Panc1 (cell line): Measurements from ENCODE around the gene ARHGEF28. TPM values are rescaled to one million over a fixed set of nuclear protein-coding genes. Genes with fewer than 3 reads are reported as not detected.

ENCODE experiments used
- ATAC-seq: fragments of 200-7000 bp; cut with Tn5 transposase; 2 replicates; pipeline ENCODE4 v1.9.1; 2020; ENCODE audit warnings: mild to moderate bottlenecking, moderate library complexity
- BruUV-seq: library from RNA; stranded (reverse); fragments of 400-500 nt; replicated peaks from 2 replicates; lab custom pipeline; 2021; lab: Mats Ljungman, UMichigan
- CTCF ChIA-PET: fragments of 300-600 bp; sonication (Branson Sonifier 250); formaldehyde crosslinking; loops from one replicate; lab custom pipeline; 2022; ENCODE audit warnings: antibody characterized with exemption; lab: Charles Lee
- POLR2A ChIA-PET: fragments of 300-600 bp; sonication (Branson Sonifier 250); formaldehyde crosslinking; loops from one replicate; lab custom pipeline; 2022; ENCODE audit warnings: antibody characterized with exemption; lab: Charles Lee
- DNase-seq: peaks from one replicate; pipeline ENCODE4 v3.0.0-alpha.2; 2010; ENCODE audit warnings: low read depth, low spot score
- H3K27ac ChIP-seq: 2 replicates; pipeline ENCODE4 v1.5.1; 2011; ENCODE audit warnings: mild to moderate bottlenecking, low read length, inconsistent platforms
- H3K27me3 ChIP-seq: fragments of 200-500 bp; sonication (Bioruptor generic); 2 replicates; pipeline ENCODE4 v1.6.0; 2014; ENCODE audit warnings: low read length, inconsistent platforms; ENCODE audit not compliant: control insufficient read depth, insufficient read depth
- H3K36me3 ChIP-seq: fragments of 200-500 bp; sonication (Bioruptor generic); 2 replicates; pipeline ENCODE4 v1.5.1; 2014; ENCODE audit warnings: inconsistent platforms, mild to moderate bottlenecking, low read length, moderate library complexity; ENCODE audit not compliant: control insufficient read depth, insufficient read depth
- H3K4me1 ChIP-seq: 2 replicates; pipeline ENCODE4 v1.5.1; 2011; ENCODE audit warnings: inconsistent platforms, mild to moderate bottlenecking, low read length, moderate library complexity; ENCODE audit not compliant: control insufficient read depth, insufficient read depth
- H3K4me3 ChIP-seq, 2 experiments: 2 replicates each; pipeline ENCODE4 v1.5.1; 2011 to 2012; ENCODE audit warnings: low read depth in 2 of 2, low read length in 2 of 2, mild to moderate bottlenecking in 2 of 2, inconsistent platforms in 1 of 2, moderate library complexity in 1 of 2
- H3K9me3 ChIP-seq: fragments of 200-500 bp; sonication (Bioruptor generic); 2 replicates; pipeline ENCODE4 v1.5.1; 2014; ENCODE audit warnings: low read depth, mild to moderate bottlenecking, inconsistent platforms, low read length, moderate library complexity; ENCODE audit not compliant: control insufficient read depth, insufficient read depth
- CTCF ChIP-seq: fragments of 450-650 bp; IDR thresholded peaks from 2 replicates; pipeline ENCODE4 v1.5.1; 2017; ENCODE audit warnings: mild to moderate bottlenecking
- POLR2AphosphoS5 ChIP-seq: IDR thresholded peaks from 2 replicates; pipeline ENCODE4 v1.6.1; 2012; ENCODE audit warnings: mild to moderate bottlenecking, low read depth, low read length, moderate library complexity
- REST ChIP-seq, 2 experiments: IDR thresholded peaks; 2 replicates each; pipeline ENCODE4 v1.6.1; 2011 to 2012; ENCODE audit warnings: low read depth in 2 of 2, control low read depth in 1 of 2, low read length in 1 of 2, mild to moderate bottlenecking in 1 of 2, moderate library complexity in 1 of 2; ENCODE audit not compliant: insufficient read depth in 1 of 2
- SIN3A ChIP-seq: IDR thresholded peaks from 2 replicates; pipeline ENCODE4 v1.6.1; 2012; ENCODE audit warnings: low read depth, mild to moderate bottlenecking, low read length, moderate library complexity, borderline replicate concordance; ENCODE audit not compliant: insufficient read depth
- TCF7L2 ChIP-seq: IDR thresholded peaks from 2 replicates; pipeline ENCODE4 v1.6.1; 2011; ENCODE audit warnings: mild to moderate bottlenecking, low read depth, low read length, inconsistent platforms
- in situ Hi-C: cut with HindIII; loops from 2 replicates; pipeline ENCODE4 v1.10.0; 2016; ENCODE audit warnings: low sequenced_read_pairs, low pct_unique_long_range_greater_than_20kb
- intact Hi-C: fragments of 100-400 bp; cut with micrococcal nuclease; formaldehyde crosslinking; loops from one replicate; pipeline ENCODE4 v1.10.0; 2022; ENCODE audit not compliant: unreplicated experiment
- total RNA-seq: library from RNA; stranded (reverse); gene quantifications from one replicate; pipeline ENCODE4 v1.2.1, GENCODE V29; 2021; ENCODE audit not compliant: unreplicated experiment

ARHGEF28 gene
- total RNA-seq, 1 experiment from 2014 or later: 34.8 TPM

GRCh38 chr5:73827106-73827450 is 201.1 kb downstream of the ARHGEF28 start:
- no peaks in the 10 kb centered on the region for H3K36me3 ChIP-seq
- ATAC-seq: no peak
- POLR2A ChIA-PET: no interaction called here
- CTCF ChIA-PET: interaction anchor here (0.5 to 0.6 kb wide), 2 partner anchors 115 to 365 kb away, joined by 3 to 10 read pairs; no protein-coding TSS in a partner anchor
- H3K4me1 ChIP-seq: peaks cover 12% of the 10 kb centered on the region
- H3K27me3 ChIP-seq: no peaks in the 10 kb centered on the region
- in situ Hi-C loops: no loop called here
- TF ChIP-seq CTCF (no peak), TCF7L2 (no peak), SIN3A (no peak), POLR2AphosphoS5 (no peak), REST (IDR thresholded peaks at IDR 0.05; ENCODE audit: insufficient read depth in 1 of 2, low read depth in 2 of 2, low read length in 1 of 2) (no peak)
- no TSS peak for BruUV-seq
- no peak overlapping the region for H3K27ac ChIP-seq
- DNase-seq: no peak
- intact Hi-C loops: no loop called here
- H3K9me3 ChIP-seq: no peaks in the 10 kb centered on the region
- no peak overlapping the region for H3K4me3 ChIP-seq

GRCh38 chr5:73828465-73828864 is 202.5 kb downstream of the ARHGEF28 start:
- POLR2A ChIA-PET: no interaction called here

More at GRCh38 chr5:73828465-73828864, 202.5 kb downstream of the ARHGEF28 start:
- ATAC-seq (no peak), DNase-seq (no peak)
- TF ChIP-seq SIN3A (no peak), REST (IDR thresholded peaks at IDR 0.05; ENCODE audit: insufficient read depth in 1 of 2, low read depth in 2 of 2, low read length in 1 of 2) (no peak), TCF7L2 (no peak), CTCF (no peak)
- no TSS peak for BruUV-seq
- peaks cover 5% of the 10 kb centered on the region; the same call in 1 of the 2 replicates for H3K4me1 ChIP-seq
- H3K36me3 ChIP-seq: no peaks in the 10 kb centered on the region
- H3K27me3 ChIP-seq: no peaks in the 10 kb centered on the region
- in situ Hi-C loops (no loop called here), intact Hi-C loops (no loop called here)
- H3K9me3 ChIP-seq: no peaks in the 10 kb centered on the region
- CTCF ChIA-PET: no interaction called here
- H3K4me3 ChIP-seq: no peak overlapping the region
- H3K27ac ChIP-seq: no peak overlapping the region
